G401 (cell line): ENCODE data around the gene ZNF552. TPM values are rescaled to one million over a fixed set of nuclear protein-coding genes. Genes with fewer than 3 reads are reported as not detected.
"Not testable (repeated sequence)": the region's sequence is repeated elsewhere in the genome, so short reads cannot be mapped to it uniquely, and the experiment has no call there.

Experiments
- DNase-seq: peaks from one replicate; pipeline ENCODE4 v3.0.0-alpha.2; 2015; ENCODE audit warnings: low spot score
- in situ Hi-C: cut with HindIII; loops from 2 replicates; pipeline ENCODE4 v1.10.0; 2016; ENCODE audit warnings: low sequenced_read_pairs, mixed read lengths
- total RNA-seq: library from RNA; depleted of rRNA; stranded (reverse); fragments of >200 nt; shearing (Covaris generic); gene quantifications from 2 replicates; pipeline ENCODE4 v1.2.3, GENCODE V29; 2014

The ZNF552 gene
- total RNA-seq, 1 experiment from 2014 or later = 7.8 TPM

DNA sequence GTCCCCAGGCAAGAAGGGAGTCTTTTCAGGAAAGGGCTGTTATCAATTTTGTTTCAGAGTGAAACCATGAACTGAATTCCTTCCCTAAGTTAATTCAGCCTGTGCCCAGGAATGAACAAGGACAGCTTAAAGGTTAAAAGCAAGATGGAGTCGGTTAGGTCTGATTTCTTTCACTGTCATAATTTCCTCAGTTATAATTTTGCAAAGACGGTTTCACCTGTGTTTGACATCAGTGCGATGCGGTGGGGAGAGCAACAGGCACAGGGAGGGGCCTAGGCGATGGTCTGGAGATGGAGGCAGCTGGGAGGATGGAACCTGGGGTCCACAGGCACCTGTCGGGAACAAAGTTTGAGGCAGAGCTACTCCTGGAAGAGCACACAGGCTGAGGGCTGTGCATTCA is 5.9 kb upstream of the ZNF552 start:
- in situ Hi-C loops = no loop called here
- DNase-seq = no peak

DNA sequence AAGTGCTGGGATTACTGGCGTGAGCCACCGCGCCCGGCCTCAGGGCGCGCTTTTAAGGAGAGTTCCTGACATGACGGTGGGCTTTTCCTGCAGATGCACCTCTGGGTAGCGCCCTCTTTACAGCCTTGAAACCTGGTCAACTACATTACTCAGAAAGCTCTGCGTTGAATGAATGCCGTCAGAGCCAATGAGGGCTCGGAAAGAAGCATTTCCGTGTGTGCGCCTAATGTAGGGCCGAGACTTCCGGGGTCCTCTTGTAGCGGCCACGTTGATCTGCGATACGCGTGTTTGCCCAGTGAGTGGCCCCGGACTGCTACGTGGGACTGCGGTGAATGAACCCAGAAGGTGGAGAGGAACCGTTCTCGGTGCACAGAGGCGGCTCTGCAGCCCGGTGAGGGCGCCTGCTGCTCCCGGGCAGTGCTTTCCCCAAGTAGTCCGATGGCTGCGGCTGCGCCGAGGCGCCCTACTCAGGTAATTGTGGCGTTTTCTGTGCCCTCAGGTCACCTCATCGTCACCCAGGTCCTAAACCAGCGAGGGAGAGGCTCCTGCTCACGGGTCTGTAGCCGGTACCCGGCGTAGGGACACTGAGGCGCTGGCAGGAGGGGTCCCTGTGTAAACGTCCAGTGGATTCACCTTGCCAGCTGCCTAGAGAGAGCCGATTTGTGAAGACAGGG is 4.9 kb upstream of the ZNF552 start:
- in situ Hi-C loops = no loop called here
- peak; percentile 96 for DNase-seq

DNA sequence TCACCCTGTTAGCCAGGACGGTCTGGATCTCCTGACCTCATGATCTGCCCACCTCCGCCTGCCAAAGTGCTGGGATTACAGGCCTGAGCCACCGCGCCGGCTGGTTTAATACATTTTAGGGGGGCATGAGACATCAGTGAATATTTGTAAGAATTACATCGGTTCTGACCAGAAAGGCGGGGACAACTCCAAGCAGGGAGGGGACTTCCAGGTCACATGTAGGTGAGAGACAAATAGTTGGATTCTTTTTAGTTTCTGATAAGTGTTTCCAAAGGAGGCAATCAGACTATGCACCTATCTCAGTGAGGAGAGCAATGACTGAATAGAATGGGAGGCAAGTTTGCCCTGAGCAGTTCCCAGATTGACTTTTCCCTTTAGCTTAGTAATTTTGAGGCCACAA is 3.7 kb upstream of the ZNF552 start:
- in situ Hi-C loops = no loop called here
- DNase-seq = no peak

DNA sequence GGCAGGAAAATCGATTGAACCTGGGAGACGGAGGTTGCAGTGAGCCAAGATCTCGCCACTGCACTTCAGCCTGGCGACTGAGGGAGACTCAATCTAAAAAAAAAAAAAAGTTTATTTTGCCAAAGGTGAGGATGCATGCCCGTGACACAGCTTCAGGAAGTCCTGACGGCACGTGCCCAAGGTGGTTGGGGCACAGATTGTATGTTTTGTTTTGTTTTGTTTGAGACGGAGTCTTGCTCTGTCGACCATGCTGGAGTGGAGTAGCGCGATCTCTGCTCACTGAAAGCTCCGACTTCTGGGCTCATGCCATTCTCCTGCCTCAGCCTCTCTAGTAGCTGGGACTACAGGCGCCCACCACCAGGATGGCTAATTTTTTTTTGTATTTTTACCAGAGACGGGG is 3.3 kb upstream of the ZNF552 start:
- DNase-seq = no peak
- in situ Hi-C loops = no loop called here

DNA sequence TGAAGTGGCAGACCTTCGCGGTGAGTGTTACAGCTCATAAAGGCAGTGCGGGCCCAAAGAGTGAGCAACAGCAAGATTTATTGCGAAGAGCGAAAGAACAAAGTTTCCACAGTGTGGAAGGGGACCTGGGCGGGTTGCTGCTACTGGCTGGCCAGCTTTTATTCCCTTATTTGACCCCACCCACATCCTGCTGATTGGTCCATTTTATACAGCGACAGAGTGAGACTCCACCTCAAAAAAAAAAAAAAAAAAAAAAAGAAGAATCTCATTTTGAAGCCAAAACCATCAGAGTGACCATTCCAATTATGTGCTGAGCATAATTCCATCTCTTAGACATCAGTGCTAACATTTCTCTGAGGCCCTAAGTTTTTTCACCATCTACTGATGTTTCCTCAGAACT is 1.9 kb upstream of the ZNF552 start:
- in situ Hi-C loops = no loop called here
- DNase-seq = no peak

DNA sequence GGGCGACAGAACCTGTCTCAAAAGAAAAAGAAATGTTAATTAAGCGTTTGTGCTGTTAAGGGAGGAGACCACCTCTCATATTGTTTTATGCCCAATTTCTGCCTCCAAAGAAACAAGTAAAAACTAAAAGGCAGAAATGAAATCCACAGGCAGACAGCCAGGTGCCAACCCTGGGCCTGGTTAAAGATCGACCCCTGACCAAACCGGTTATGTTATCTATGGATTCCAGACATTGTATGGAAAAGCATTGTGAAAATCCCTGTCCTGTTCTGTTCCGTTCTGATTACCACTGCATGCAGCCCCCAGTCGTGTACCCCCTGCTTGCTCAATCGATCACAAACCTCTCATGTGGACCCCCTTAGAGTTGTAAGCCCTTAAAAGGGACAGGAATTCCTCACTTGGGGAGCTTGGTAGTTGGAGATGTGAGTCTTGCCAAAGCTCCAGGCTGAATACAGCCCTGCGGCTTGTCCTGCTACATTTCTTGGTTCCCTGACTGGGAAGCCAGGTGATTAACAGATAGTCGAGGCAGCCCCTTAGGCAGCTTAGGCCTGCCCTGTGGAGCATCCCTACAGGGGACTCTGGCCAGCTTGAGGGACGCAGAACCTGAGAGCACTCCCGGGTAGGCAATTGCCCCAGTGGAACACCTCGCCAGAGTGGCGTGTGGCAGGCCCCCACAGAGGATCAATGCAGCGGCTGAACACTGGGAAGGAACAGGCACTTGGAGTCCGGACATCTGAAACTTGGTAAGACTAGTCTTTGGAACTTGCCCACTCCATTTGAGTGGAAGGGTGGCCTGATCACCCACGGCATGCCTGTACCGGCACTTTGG is 748 bp upstream of the ZNF552 start:
- in situ Hi-C loops = no loop called here
- no peak for DNase-seq

DNA sequence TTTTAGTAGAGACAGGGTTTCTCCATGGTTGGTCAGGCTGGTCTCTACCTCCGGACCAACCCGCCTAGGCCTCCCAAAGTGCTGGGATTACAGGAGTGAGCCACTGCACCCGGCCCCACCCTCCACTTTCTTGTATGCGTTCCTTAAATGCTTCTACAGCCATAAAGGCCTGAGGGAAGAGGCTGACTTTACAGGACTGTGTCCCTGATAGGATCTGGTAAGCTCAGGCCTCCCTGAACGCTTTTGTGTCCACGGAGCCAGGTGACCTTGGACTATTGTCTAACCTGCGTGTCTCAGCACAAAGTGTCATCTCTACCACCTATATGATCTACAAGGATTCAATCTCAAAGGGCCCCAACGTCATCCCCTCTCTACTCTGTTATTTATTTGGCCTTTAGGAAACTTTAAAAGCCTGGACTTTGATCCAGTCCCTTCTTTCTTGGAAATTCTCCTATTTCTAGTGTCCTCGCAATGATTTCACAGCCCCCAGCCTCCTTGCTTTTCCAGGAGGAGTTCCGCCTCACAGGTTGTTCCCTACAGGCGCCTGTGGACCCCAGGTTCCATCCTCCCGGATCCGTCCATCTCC is 701 bp downstream of the ZNF552 start:
- in situ Hi-C loops = no loop called here
- no peak for DNase-seq

DNA sequence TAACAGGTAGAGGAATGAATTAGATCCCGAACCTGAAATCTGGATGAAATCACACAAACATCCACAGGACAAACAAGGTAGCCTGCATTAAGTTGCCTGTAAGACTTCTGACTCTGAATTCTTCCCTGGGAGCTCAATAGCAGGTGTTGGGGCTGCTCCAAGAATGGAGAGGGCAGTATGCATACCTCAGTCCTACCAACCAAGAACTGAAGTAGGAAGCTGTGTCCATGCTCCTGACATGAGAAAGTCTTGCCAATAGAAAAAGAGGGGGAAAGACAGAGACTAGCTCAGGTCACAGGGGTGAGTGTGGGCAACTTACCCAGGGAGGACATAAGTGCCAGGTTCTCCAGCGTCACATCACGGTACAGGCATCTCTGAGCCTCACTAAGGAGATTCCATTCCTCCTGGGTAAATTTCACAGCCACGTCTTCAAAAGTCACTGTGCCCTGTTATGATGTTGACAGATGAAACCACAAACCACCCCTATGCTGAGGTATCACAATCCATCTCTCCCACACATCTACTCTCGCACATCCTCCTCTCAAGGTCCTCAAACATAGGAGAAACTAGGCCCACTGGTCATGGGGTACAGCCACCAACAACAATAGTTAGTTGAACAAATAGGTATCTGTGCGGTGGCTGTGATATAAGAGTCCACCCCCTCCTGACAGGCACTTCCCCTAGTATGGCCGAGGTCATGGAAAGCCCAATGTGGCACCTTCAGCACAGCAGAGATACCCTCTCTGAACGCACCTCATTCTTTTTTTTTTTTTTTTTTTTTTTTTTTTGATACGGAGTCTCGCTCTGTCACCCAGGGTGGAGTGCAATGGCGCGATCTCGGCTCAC is 1.5 kb downstream of the ZNF552 start:
- in situ Hi-C loops, DNase-seq: not testable (repeated sequence)

DNA sequence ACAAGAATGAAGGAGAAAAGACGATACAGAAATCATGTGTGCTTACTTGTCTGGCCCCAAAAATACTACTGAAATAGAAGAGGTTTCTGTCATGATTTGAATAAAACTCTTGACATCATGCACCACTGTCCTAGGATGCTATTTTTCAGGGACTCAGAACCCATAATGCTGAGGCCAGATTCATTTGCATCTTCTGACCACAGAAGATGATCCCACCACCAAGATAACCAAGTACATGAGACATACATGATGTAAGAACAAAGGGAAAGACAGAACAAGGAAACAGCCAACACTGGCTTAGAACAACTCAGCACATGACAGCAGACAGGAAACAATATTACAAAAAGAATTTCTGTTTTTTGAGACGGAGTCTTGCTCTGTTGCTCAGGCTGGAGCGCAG is 2.5 kb downstream of the ZNF552 start:
- DNase-seq = no peak
- in situ Hi-C loops = no loop called here

DNA sequence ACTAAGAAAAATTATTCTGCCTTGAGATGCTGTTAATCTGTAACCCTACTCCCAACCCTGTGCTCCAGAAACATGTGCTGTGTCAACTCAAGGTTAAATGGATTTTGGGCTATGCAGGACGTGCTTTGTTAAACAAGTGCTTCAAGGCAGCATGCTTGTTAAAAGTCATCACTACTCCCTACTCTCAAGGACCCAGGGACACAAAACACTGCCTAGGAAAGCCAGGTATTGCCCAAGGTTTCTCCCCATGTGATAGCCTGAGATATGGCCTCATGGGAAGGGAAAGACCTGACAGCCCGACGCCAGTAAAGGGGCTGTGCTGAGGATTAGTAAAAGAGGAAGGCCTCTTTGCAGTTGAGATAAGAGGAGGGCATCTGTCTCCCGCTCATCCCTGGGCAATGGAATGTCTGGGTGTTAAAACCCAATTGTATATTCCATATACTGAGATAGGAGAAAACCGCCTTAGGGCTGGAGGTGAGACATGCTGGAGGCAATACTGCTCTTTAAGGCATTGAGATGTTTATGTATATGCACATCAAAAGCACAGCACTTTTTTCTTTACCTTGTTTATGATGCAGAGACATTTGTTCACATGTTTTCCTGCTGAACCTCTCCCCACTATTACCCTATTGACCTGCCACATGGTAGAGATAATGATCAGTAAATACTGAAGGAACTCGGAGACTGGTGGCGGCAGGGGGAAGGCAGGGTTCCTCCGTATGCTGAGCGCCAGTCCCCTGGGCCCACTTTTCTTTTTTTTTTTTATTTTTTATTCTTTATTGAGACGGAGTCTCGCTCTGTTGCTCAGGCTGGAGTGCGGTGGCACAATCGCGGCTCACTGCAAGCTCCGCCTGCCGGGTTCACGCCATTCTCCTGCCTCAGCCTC is 4.1 kb downstream of the ZNF552 start:
- DNase-seq, in situ Hi-C loops: not testable (repeated sequence)

DNA sequence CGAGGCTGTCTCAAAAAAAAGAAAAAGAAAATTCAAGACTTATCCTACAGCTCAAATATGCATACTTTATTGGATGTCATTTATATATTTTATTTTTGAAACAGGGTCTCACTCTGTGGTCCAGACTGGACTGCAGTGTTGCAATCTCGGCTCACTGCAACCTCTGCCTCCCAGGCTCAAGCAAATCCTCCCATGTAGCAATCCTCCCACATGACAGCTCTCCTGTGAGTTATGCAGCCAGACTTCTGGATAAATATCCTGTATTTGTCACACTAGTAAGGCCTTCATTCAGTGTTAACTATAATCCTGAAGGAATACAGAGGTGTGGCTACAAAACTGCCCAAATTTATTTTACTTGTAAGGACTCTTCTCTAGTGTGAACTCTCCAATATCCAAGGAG is 7.2 kb downstream of the ZNF552 start:
- in situ Hi-C loops = no loop called here
- DNase-seq = no peak

DNA sequence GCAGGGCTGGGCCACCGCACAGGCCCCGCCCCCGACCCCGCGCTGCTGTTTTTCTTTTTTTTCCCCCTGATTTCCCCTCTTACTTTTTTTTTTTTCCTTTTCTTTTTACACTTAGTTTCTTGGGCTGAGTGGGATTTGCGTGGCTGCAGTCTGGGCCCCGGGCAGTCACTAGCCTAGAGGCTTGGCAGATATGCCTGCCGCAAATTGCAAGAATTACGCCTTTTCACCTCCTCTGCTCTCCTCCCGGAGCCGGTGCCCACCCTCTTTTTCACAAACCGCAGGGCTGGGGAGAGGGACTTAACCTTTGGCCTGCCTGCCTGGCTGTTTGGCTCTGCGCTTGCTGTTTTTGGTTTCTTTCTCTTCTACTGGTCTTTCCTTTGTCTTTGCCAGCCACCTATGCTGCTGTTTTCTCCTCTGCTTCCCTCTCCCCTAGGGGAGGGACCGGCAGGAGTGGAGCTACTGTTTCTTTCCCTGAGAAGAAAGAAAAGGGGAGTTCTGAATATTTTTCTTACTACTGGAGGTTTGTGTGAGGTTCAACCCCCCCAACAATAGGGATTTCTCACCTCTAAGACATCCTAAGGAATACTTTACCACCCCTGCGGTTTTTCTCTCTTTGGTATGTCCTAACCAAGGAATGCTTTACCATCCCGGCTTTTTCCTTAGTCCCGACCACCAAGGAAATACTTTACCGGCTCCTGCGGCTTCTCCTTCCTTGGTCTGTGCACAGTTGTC is 11.0 kb downstream of the ZNF552 start:
- in situ Hi-C loops = no loop called here
- peak; percentile 33 for DNase-seq

DNA sequence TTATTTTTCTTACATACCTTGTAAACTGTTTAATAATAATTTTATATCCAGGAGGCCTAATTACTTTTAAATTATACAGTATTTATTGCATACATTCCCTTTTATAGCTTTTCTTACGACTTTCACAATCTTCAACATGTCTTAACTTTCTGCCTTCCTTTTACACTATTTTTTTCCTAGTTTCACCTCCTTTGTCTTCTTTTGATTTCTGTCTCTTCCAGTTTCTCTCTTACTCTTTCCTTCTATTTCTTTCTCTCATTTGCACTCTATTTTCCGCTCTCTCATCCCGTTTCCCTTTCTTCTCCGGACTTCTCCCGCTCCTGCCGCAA is 11.5 kb downstream of the ZNF552 start:
- DNase-seq = no peak
- in situ Hi-C loops = no loop called here

DNA sequence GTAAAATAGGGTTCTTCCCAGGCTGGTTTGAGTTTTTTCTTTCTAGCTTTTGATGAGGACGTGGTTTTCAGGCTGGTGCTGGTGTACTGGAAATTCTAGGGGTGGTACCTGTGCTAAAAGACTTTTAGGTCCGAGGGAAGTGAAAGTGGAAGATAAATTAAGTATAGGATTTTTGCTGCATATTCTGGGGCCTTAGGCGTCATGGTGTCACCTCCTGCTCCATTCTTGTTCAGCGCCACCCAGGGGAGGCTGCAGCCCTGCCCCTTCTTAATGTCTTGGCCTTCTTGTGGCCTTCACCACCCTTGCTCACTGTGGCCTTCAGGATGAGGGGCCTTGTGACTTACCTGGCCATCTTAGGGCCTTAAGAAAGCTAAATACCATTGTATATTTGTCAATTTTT is 12.4 kb downstream of the ZNF552 start:
- DNase-seq = no peak
- in situ Hi-C loops = no loop called here

DNA sequence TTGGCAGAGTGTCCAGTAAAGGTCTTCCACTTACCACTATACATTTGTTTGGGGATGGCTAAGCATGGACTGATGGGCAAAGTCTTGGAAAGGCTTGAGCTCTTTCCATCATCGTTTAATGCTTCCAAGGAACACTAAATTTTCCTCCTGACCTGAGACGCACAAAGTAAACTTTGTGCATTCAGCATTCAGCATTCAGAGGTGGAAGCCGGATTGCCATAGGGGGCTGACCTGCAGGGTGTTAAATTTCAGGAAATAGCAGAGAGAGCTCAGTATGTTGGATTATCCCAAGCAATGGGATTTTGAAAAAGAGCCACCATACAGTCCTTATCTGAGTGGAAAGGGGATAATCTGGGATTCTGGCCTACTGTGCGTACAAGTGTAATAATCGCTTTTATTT is 14.0 kb downstream of the ZNF552 start:
- in situ Hi-C loops = no loop called here
- no peak for DNase-seq

DNA sequence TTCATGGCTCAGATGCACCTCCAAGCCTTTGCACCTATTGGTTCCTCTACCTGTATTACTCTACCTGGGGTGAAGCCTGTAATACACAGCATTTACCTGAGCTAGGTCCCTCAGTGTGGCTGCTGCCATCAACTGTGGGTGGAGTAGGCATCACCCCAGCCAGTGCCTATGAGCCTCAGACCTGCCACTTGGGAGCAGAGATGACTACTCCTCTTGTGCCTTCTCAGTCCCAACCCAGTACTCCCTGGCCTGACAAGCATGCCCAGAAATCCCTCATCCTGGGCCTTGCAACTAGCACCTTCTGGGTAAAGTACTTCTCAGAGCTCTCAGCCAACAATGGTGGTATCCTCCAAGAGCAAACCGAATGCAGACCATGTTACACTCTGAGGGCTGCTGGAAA is 18.1 kb downstream of the ZNF552 start:
- in situ Hi-C loops, DNase-seq: not testable (repeated sequence)

DNA sequence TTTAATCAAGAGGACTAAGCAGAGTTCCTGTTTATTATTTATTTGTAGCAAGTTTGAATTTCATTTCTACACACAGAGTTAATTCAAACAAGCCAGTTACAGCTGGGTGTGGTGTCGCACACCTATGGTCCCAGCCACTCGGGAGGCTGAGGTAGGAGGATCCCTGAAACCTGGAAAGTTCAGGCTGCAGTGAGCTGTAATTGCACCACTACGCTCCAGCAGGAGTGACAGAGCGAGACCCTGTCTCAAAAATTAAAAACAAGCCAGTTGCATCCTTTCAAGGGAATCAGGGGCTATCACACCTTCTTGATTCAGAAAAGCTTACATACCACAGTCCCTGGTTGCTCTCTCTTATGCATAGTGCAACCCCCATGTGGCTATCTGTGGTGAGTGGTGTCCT is 25.4 kb downstream of the ZNF552 start:
- in situ Hi-C loops = no loop called here

DNA sequence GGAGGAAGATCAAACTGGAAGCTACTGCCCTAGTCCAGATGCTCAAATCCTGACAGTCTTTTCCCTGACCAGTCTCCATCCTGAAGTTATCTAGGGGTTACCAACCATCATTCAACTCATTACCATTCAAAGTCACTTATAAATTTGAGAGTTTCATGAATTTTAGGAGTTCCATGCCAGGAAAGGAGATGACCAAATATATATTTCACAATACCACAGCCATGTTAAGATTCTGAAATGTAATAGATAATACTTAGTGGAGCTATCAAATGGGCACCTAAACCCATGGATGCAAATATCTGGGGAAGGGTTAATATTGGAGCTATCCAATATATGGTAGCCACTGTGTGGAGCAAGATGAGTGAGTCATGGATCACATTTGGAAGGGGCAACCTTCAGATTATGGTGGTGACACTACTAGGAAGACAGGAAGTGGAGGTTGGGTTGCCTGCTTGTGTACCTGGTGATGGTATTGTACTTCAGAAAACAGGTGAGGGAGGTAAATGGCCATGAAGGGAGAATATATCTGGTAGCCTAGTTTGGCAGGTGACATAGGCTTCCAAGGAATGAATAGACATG is 26.5 kb downstream of the ZNF552 start:
- in situ Hi-C loops = no loop called here
- no peak for DNase-seq

More for the DNA sequence above, 25.4 kb downstream of the ZNF552 start:
- no peak for DNase-seq
